ENCODE measurements around the gene NRDC.
"Not testable (repeated sequence)": the region's sequence is repeated elsewhere in the genome, so short reads cannot be mapped to it uniquely, and the experiment has no call there.

Gene NRDC

DNA sequence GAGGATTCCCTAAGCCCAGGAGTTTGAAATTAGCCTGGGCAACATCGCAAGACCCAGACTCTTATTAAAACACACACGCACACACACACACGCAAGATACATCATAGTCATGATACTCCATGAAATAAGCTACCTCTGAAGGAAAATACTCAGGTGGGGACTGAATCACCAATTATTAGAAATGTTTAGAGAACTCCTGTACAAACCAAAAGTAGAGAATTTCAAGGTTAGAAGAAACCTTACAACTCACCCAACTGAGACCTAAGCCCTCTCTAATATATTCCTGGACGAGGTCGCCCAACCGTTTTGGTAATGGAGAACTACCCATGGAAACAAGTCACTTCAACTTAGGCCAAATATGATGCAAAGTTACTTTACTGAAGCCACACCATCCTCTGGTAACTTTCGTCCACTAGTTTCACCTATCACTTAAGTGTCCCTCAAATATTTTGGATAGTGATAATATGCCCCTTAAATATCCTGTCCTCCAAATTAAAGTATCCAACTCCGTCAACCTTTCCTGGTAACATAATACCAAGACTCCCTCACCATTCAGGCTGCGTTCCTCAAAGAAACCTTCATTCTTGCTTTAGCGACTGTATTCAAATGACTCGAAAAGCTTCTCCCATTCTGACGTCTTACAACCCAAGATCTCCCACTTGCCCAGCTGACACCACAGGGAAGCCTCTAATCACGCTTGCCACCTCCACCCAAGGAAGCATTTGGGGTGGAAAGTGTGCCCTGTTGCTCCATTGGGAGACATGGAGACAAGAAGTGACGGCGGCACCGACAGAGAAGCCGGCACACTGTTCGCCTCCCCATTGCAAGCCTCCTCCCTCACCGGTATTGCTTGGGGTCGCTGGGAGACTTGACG is 856 bp downstream of the NRDC start:
- DNase-seq (ENCODE audit: low read depth): no peak

DNA sequence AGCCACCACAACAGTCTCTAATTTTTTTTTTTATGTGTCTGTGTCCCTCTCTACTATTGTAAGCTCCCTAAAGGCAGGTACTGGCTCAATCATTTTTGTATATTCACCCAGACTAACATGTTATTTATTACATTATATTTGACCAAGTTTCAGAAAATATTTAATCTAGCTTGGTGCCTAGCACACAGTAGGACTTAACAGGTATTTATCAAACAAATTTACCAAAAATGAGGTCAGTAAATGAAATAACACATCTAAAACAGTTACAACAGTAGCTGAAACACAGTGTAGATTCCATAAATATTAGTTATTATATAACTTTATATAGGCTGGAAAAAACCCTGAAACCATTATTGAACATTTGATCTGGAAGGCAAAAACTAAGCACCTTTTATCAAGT is 2.7 kb downstream of the NRDC start:
- DNase-seq (ENCODE audit: low read depth): no peak

DNA sequence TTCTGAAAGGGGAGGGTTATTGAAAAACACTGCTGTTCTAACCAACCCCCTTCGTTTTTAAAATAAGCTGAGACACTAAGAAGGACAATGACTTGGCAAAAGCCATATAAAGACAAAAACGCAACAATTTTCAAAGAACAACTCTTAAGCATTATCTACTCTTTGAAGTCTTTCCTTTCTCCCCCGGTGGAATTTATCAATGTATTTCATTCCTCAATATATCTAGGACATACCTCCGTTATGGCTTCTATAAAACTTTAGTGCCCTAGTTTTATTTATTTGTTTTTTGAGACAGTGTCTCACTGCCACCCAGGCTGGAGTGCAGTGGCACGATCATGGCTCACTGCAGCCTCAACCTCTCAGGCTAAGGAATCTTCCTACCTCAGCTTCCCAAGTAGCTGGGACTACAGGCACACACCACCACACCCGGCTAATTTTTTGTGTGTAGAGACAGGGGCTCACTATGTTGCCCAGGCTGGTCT is 3.2 kb downstream of the NRDC start:
- no peak for DNase-seq (ENCODE audit: low read depth)

DNA sequence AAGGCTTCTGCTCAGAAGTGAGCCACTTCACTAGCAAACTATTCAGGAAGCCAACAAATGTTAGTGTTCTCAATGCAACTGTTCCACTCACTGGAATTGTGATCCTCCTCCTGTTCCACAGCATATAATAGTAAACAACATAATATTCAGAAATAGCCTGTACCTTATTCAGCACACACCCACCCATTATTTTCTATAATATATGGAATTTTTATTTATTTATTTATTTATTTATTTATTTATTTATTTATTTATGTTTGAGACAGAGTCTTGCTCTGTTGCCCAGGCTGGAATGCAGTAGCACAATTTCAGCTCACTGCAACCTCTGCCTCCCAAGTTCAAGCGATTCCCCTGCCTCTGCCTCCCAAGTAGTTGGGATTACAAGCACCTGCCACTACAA is 5.3 kb downstream of the NRDC start:
- not testable (repeated sequence) for DNase-seq (ENCODE audit: low read depth)

DNA sequence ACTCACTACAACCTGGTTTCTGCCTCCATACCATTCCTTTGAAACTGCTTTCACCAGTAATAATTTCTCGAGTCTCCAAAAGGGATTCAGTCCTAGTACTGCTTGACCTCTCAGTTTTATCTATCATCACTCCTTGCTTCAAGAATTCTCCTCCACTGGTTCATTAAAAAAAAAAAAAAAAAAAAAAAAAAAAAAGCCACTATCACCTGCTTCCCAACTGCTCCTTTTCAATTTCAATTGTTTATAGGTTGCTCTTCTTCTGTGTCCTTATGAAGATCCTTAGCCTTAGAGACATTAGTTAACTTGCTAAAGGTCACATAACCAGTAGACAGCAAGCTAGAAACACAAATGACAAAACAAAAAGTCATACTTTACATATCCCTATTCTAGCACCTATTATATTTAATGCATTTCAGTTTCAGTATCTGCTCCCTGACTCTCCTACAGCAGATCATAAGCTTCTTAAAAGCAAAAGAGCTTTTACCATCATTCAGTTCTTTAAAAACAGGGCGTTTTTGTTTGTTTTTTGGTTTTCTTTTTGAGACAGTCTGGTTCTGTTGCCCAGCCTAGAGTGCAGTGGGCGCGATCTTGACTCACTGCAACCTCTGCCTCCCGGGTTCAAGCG is 7.1 kb downstream of the NRDC start:
- DNase-seq (ENCODE audit: low read depth): no peak

DNA sequence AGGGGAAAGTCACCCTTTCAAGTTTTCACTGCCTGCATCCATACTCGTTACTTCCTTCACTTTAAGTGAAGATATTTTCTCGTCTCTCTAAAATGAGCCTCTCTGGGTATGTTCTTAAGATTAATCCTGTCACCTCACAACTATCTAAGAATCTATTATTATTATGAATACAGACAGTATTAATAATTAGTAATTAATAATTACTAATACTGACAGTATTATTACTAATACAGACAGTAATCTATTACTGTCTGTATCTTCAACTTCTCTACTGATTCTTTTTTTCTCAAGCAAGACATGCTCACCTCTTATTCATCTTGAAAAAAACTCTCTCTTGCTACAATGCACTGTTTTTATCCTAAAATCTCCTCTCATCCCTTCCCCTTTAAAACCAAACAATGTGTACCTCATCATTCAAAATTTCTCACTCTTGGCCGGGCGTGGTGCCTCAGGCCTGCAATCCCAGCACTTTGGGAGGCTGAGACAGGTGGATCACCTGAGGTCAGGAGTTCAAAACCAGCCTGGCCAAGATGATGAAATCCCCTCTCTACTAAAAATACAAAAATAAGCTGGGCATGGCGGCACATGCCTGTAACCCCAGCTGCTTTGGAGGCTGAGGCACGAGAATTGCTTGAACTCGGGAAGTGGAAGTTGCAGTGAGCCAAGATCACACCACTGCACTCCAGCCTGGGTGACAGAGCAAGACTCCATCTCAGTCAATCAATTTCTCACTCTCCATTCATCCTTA is 7.8 kb downstream of the NRDC start:
- no peak for DNase-seq (ENCODE audit: low read depth)

DNA sequence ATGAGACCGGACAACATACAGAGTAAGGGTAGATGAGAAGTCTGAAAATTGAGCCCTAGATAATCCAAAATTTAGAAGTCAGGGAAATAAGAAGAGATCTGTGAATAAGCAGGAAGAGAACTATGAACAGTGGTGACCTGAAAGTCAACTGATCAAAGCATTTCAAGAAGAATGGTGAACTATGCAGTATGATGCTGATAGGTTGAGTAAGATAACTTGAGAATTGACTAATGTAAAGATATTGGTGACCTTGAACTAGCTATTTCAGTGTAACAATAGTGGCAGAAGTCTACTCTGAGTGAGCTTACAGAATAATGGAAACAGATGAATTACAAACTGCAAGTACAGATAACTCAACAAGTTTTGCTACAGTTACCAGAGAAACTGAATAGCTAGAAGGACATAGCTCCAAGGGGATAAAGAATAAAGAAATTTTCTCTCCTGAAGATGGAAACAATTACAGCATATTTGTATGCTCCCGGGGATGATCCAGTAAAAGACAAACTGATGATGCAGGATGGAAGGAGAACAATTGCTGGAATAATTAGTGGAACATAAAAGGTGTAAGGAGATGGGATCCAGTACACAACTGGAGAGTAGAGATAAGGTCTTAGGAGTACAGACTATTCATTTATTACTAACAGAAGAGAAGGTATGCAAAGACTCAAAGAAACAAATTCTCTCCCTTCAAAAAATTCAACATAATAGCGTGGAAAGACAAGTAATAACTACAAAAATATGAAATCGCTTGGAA is 10.9 kb downstream of the NRDC start:
- no peak for DNase-seq (ENCODE audit: low read depth)

DNA sequence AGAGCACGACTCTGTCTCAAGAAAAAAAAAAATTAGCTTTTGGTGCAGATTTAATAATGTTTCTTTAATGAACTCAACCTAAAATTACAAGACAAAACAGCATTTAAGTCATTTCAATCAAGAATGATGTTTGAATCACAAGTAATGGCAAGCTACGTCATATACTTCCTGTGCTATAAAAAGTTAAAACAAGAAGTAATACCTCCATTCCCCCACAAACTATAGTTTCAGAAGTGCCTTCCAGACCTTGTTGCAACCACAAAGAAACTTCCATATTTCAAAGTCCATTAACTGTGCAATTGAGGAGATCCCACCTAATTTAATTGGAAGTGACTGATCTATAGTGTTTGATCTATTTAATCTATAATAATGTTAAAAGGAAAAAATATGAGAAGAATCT is 15.1 kb downstream of the NRDC start:
- no peak for DNase-seq (ENCODE audit: low read depth)

DNA sequence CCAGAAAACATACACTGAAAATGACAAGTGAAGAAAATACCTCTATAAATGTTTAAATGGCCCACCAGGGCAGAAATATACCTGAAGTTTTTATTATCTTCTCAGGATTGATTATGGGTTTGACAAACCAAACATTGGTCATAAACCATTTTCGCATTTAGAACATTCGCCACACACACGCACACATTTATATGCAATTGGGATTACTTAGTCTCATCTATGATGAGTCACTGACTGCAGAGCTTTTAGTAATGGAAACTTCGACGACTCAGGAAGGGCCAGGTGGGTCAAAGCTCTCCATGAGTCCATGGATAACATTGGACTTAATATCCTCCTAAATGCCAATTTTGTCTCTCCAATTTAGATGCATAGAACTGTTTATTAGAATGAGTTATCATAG is 16.9 kb downstream of the NRDC start:
- DNase-seq (ENCODE audit: low read depth): no peak

DNA sequence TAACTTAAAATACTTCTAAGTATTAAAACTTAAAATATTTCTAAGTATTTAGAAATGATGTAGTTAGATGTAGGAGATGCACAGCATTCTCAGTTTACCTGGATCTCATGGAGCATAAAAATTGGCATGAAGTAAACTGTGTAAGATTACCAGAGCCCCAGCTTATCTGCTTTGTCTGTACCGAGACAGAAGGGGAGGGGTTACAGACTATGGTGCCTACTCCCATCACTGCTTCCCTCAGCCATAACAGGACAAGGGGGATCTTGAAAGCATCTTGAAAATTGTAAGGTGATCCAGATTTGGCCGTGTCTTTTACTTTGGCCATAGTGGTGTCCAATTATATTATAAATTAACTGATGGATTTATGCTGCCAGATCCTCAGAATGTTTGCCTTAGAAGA is 18.8 kb downstream of the NRDC start:
- no peak for DNase-seq (ENCODE audit: low read depth)

DNA sequence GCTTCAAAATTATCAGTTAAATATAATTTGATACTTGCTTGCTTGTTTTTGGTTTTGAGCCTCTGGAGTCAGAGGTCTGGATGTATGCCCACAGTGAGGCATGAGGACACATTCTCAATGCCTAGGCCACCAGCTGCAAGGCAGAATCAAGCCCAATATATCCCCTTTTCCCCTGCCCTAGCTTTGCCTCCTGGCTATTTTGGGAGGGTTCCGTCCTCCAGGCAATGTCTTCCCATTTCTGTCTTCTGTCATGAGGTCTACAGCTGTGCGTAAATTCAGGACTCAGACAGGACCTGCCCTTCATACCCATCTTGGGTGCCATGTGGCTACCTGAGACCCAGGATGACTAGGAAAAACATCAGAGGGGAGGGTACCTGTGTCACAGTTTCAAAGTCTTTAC is 19.2 kb downstream of the NRDC start:
- no peak for DNase-seq (ENCODE audit: low read depth)

DNA sequence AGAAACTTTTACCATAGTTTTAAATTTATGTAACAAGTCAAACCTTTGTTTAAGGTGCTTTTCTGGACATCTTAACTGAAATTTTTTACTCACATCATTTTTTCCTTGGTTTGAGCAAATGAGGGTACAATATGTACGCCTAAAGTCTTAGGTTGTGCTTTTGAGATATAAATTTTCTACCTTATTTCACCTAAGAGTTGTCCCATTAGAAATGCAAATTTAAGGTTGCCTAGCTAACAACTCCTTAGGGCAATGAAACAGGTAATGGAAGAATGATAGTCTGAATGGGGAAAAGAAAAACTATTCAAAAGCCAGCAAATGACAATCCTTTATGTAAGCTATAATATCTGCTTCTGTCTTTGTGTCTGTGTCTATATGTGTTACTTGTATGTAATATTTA is 19.6 kb downstream of the NRDC start:
- DNase-seq (ENCODE audit: low read depth): no peak

DNA sequence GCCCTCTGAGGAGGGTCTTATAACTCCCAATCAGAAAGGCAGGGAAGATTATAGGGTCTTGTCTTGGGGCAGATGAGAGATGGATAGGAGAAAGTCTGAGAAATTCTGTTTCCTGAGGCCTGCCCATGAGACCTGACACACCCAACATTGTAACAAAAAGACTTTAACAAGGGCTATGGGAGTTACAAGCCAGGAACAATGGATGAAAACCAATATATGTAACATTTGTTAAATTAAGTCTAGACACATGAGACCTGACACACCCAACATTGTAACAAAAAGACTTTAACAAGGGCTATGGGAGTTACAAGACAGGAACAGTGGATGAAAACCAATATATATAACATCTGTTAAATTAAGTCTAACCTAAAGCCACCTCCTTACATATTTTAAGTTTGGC is 21.8 kb downstream of the NRDC start:
- DNase-seq (ENCODE audit: low read depth): no peak

DNA sequence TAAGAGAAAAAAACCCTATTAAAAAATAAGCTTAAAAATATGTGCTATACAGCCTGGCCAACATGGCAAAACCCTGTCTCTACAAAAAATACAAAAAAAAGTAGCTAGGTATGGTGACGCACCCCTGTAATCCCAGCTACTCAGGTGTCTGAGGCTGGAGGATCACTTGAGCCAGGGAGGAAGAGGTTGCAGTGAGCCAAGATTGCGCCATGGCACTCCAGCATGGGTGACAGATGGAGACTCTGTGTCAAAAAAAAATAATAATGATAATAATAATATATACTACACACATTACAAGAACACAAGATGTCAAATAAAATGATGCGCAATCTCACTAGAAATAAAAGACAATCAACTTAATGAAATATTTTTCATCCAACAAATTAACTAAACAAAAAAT is 22.9 kb downstream of the NRDC start:
- DNase-seq (ENCODE audit: low read depth): no peak

DNA sequence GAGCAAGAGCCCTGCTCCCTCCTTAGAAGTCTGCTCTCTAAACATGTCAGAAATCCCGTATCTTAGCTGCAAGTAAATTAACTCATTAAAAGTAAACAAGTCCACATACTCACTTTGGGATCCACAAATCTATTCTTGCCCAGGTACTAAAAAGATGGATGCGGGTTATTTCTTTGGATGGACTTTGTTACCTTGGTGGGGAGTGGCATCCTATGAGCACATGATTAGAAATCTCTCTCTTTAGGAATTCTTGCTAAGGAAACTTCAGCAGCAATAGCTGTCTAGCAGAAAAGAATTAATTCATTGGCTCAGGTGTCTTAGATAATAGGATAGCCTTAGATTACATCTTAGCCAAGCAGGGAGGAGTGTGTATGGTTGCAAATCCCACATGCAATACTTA is 25.2 kb downstream of the NRDC start:
- DNase-seq (ENCODE audit: low read depth): no peak

DNA sequence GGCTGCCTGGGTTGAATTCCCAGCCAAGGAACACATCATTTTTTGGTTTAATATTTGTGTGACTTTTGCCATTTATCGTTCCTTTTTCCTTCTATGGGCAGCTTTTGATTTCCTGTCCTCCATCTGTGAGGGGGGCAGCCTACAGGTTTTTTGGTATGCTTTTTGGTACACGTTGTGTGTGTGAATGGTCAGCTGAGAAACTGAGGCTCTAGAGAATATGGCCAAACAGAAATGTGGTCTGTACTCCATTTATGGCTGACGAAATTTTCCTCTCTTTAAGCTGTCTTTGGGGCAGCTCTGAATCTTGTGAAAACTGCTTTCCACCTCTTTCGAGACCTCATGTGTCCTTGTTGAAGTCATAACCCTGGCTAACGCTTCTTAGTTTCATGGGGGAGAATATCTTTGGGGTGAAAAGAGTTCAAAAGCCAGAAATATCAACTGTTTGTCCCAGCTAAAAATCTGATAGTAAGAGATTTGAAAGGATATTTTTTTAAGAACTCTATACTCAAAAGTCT is 26.6 kb downstream of the NRDC start:
- no peak for DNase-seq (ENCODE audit: low read depth)

DNA sequence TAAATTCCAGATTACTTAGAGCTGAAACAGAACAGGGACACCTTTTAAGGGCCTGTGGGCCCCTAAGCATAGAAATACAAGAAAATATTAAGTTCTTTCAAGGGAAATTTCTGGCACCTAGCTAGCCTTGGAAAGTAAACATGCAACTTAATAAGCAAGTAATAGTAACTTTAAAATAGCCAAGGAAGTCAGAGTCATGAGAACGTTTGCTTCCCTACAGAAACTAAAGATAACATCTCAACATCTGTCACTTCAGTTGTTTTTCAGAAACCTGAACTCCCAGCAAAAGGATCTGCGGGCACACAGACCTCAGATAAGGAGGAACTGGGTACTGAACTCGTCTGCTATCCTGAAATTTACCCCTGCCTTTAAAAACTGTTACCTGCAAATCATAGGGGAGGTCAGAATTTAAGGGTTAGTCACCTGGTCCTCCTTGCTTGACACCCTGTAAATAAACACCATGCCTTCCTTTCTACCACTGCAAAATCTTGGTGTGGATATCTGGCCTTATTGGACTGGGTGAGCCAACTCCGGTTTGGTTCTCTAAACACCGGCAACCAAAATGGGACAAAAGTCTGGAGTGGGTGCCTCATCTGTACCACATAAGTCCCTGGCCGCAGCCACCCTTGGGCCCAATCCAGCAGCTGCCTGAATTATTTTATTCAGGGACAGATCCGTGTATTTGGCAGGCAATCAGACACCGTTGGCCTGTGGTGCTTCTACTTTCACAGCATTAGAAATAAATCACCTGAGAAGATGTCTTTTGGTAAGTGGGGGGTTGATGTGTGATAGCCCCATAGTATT is 27.9 kb downstream of the NRDC start:
- no peak for DNase-seq (ENCODE audit: low read depth)

DNA sequence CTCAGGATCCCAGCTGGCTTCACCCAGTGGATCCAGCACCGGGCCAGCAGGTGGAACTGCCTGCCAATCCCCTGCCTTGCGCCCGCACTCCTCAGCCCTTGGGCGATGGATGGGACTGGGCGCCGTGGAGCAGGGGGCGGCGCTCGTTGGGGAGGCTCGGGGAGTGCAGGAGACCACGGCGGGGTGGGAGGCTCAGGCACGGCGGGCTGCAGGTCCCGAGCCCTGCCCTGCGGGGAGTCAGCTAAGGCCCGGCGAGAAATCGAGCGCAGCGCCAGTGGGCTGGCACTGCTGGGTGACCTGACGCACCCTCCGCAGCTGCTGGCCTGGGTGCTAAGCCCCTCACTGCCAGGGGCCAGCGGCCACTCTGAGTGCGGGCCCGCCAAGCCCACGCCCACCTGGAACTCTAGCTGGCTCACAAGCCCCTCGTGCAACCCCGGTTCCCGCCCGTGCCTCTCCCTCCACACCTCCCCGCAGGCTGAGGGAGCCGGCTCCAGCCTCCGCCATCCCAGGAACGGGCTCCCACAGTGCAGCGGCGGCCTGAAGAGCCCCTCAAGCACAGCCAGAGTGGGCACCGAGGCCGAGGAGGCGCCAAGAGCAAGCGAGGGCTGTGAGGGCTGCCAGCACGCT is 31.1 kb downstream of the NRDC start:
- no peak for DNase-seq (ENCODE audit: low read depth)

DNA sequence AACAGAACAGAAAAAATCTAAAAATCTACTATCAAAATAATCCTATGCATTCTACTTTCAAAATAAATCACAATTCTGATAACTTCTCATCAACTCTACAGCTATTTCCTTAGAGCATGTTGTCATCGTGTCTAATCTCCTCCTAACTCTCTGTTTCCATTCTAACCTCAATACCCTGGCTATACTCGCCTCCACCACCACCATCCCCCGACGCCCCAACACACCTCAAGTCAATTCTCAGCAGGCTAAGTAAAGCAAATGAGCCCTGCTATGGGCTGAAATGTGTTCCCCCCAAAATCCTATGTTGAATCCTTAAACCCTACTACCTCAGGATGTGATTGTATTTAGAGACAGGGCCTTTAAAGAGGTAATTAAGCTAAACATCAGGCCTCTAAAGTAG is 34.6 kb downstream of the NRDC start:
- DNase-seq (ENCODE audit: low read depth): no peak

DNA sequence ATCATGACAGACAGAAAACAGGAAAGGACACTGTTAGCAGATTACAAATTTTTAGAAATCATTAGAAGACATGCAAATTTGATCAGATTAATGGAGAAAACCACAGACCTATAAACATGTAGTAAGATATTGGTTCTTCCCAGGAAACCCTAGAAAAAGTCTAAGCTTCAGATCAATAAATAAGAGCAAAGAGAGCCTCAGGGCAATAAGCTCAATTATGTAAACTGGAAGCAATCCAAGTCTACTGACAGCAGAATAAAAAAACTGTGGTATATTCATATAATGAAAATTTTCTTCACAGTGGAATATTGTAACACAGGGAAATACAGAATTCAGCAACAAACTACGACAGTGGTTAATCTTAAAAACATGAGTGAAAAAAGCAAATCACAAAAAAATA is 36.3 kb downstream of the NRDC start:
- DNase-seq (ENCODE audit: low read depth): no peak

All from stimulated activated CD8-positive, alpha-beta memory T cell treated with anti-CD3 and anti-CD28 coated beads, Interleukin-4, amount 100 ng/mL, for 24 hours (primary cell).